Measurements from ENCODE around the gene WDR7. TPM values are rescaled to one million over a fixed set of nuclear protein-coding genes. Genes with fewer than 3 reads are reported as not detected.
A peak's percentile ranks its signal among the peaks of the same experiment; 100 is the strongest.
"Not testable (repeated sequence)": the region's sequence is repeated elsewhere in the genome, so short reads cannot be mapped to it uniquely, and the experiment has no call there.

Gene WDR7
- polyA plus RNA-seq, 2 of the 4 experiments (the other 2 are of a cell fraction): 4.2 to 7.0 TPM

GRCh38 chr18:56651771-56652092 lies 573 bp downstream of the WDR7 start:
- Histone ChIP-seq H3K4me1 (peaks cover 3% of the 10 kb centered on the region; the same call in 1 of the 3 replicates), H3K9me3 (no peaks in the 10 kb centered on the region), H3K4me2 (peak overlapping the region; percentile 66), H3K27ac (peak overlapping the region; percentile 74 to 92), H3K4me3 (peak overlapping the region; percentile 68)
- WGBS (ENCODE audit: missing lambda C conversion rate): 13% methylated on average over 4 of the region's 5 CpGs
- DNase-seq (ENCODE audit: low read depth in 1 of 2, low spot score in 1 of 2) (no peak), FAIRE-seq (no peak), ATAC-seq (no peak)
- TF ChIP-seq HEYL (CRISPR knock-in tag; IDR thresholded peaks at IDR 0.05) (no peak), ZFP36 (IDR thresholded peaks at IDR 0.05; ENCODE audit: borderline replicate concordance, partially characterized antibody) (no peak), ATOH8 (CRISPR knock-in tag; IDR thresholded peaks at IDR 0.05; ENCODE audit: low read depth) (no peak), SREBF2 (IDR thresholded peaks at IDR 0.05) (no peak)
- ChIA-PET CTCF (interaction anchor here (0.7 to 1.8 kb wide), 3 partner anchors 10 to 34 kb away, joined by 3 to 4 read pairs (median 4); no protein-coding TSS in a partner anchor), POLR2A (interaction anchor here (1.1 to 1.6 kb wide), 2 partner anchors 10 to 14 kb away, joined by 4 to 9 read pairs; partner anchors contain the start of gene TXNL1)

GRCh38 chr18:56652802-56653201 lies 1.6 kb downstream of the WDR7 start:
- no peak for ATAC-seq
- ChIA-PET CTCF (no interaction called here), POLR2A (no interaction called here)
- DNase-seq (ENCODE audit: low read depth in 1 of 2, low spot score in 1 of 2): no peak
- no peaks in the 10 kb centered on the region for H3K9me3 ChIP-seq
- no peak for TF ChIP-seq FOSL2 (IDR thresholded peaks at IDR 0.05)
- no peak for TF ChIP-seq FOSL2 (CRISPR knock-in tag; IDR thresholded peaks at IDR 0.05)
- no peak for TF ChIP-seq TP53 (CRISPR knock-in tag; IDR thresholded peaks at IDR 0.05)
- TF ChIP-seq CEBPB (IDR thresholded peaks at IDR 0.05): no peak
- TF ChIP-seq EP300 (IDR thresholded peaks at IDR 0.05): no peak
- no peak for TF ChIP-seq SMC3 (IDR thresholded peaks at IDR 0.05)
- no peak for TF ChIP-seq ZFP36 (IDR thresholded peaks at IDR 0.05; ENCODE audit: borderline replicate concordance, partially characterized antibody)
- no peak for TF ChIP-seq USF2 (IDR thresholded peaks at IDR 0.05)
- TF ChIP-seq CHD2 (IDR thresholded peaks at IDR 0.05; ENCODE audit: low read length, partially characterized antibody): no peak
- no peak for TF ChIP-seq BHLHE40 (IDR thresholded peaks at IDR 0.05; ENCODE audit: low read depth, low read length)
- no peak for TF ChIP-seq JUN (IDR thresholded peaks at IDR 0.05)
- no peak for TF ChIP-seq HOXA7 (CRISPR knock-in tag; IDR thresholded peaks at IDR 0.05)
- no peak for TF ChIP-seq KDM1A (IDR thresholded peaks at IDR 0.05; ENCODE audit: low read depth)
- no peak for TF ChIP-seq POLR2A (IDR thresholded peaks at IDR 0.05; ENCODE audit: low read length)
- TF ChIP-seq FOXS1 (CRISPR knock-in tag; IDR thresholded peaks at IDR 0.05): no peak
- TF ChIP-seq CBX8 (IDR thresholded peaks at IDR 0.05): no peak
- TF ChIP-seq GATA3 (IDR thresholded peaks at IDR 0.05; ENCODE audit: borderline replicate concordance): no peak
- no peak for TF ChIP-seq ZNF302 (CRISPR knock-in tag; IDR thresholded peaks at IDR 0.05)
- no peak overlapping the region for H3K27ac ChIP-seq
- no peak overlapping the region for H3K4me3 ChIP-seq
- H3K4me2 ChIP-seq: 0 out of 3 replicates have a peak overlapping the region, but pooled peaks have one; percentile 66
- H3K4me1 ChIP-seq: peaks cover 3% of the 10 kb centered on the region; the same call in 1 of the 3 replicates
- FAIRE-seq: no peak
- 74% methylated on average over 4 of the region's 4 CpGs for WGBS (ENCODE audit: missing lambda C conversion rate)

GRCh38 chr18:56654280-56654679 lies 3.1 kb downstream of the WDR7 start:
- H3K27ac ChIP-seq; H3K9me3 ChIP-seq; DNase-seq (ENCODE audit: low read depth in 1 of 2, low spot score in 1 of 2); H3K4me2 ChIP-seq; H3K4me1 ChIP-seq; ATAC-seq; POLR2A ChIA-PET; H3K4me3 ChIP-seq; CTCF ChIA-PET; FAIRE-seq: not testable (repeated sequence)
- 95% methylated on average over 7 of the region's 7 CpGs for WGBS (ENCODE audit: missing lambda C conversion rate)

DNA sequence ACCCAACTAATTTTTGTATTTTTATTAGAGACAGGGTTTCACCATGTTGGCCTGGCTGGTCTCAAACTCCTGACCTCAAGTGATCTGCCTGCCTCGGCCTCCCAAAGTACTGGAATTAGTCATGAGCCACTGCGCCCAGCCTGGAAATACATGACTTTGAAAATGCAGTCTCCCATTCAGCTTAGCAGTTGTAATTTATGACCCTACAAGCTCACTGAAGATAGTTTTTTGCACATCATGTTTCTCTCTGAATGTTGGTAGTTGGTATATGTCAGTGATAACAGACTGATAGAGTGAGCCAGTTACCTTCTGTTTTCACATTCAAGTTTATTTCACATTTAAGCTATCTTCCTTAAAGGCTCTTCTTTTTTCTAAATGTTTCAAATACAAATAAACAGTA lies 7.1 kb downstream of the WDR7 start:
- FAIRE-seq: no peak
- H3K9me3 ChIP-seq: no peaks in the 10 kb centered on the region
- 93% methylated on average over 2 of the region's 2 CpGs for WGBS (ENCODE audit: missing lambda C conversion rate)
- no peaks in the 10 kb centered on the region for H3K4me1 ChIP-seq
- ChIA-PET CTCF (interaction anchor here (1.0 kb wide), 1 partner anchor 13 kb away, joined by 3 read pairs; no protein-coding TSS in a partner anchor), POLR2A (no interaction called here)
- ATAC-seq: no peak
- TF ChIP-seq ZFP36 (IDR thresholded peaks at IDR 0.05; ENCODE audit: borderline replicate concordance, partially characterized antibody) (no peak), FOXS1 (CRISPR knock-in tag; IDR thresholded peaks at IDR 0.05) (no peak), MAFK (IDR thresholded peaks at IDR 0.05; ENCODE audit: partially characterized antibody) (no peak), HOXB5 (CRISPR knock-in tag; IDR thresholded peaks at IDR 0.05) (no peak), HEYL (CRISPR knock-in tag; IDR thresholded peaks at IDR 0.05) (no peak), KDM5A (IDR thresholded peaks at IDR 0.05) (no peak)
- no peak overlapping the region for H3K4me2 ChIP-seq
- H3K27ac ChIP-seq: no peak overlapping the region
- DNase-seq (ENCODE audit: low read depth in 1 of 2, low spot score in 1 of 2): no peak
- H3K4me3 ChIP-seq: no peak overlapping the region

All from A549 (cell line).